GM12878 (cell line): ENCODE data around the gene PRF1. TPM values are rescaled to one million over a fixed set of nuclear protein-coding genes. Genes with fewer than 3 reads are reported as not detected.

Source experiments
- polyA plus RNA-seq, 11 experiments: library from polyadenylated mRNA; depleted of rRNA in 4 of 11; unstranded in 6 of 11; stranded (reverse) in 5 of 11; fragments of >200 nt; fragmentation: Nextera tagmentation in 4 of 11; fragmentation: Illumina TruSeq in 1 of 11; extraction: Ambion mirVana in 4 of 11; extraction: Trizol in 1 of 11; gene quantifications; 1 replicate in 1 of 11; 2 replicates in 10 of 11; pipeline versions ENCODE4 v1.2.1 to v1.2.3, GENCODE V29; 2011 to 2016; ENCODE audit warnings: inconsistent platforms in 2 of 11, missing spikeins in 2 of 11, low read depth in 1 of 11
- total RNA-seq, 4 experiments: library from RNA; depleted of rRNA in 3 of 4; stranded (reverse); fragments of >200 nt in 3 of 4; fragmentation: Illumina TruSeq in 1 of 4; extraction: Trizol in 1 of 4; gene quantifications; 2 replicates each; pipeline versions ENCODE4 v1.2.1 to v1.2.3, GENCODE V29; 2013 to 2021

PRF1 gene
- total and polyA plus RNA-seq, 10 of the 15 experiments (the other 5 are each of a cell fraction or from before 2014, with no cell fraction given): 0.84 to 15.7 (median 1.3) TPM

Other genes starting within 250 kb of the PRF1 start
- 19.4 and 24.5 TPM in 2 replicates for gene LRRC20, start 220.1 kb downstream of the PRF1 start, total RNA-seq (2014; rRNA removed)
- 10.0 and 10.2 TPM in 2 replicates for gene LRRC20, start 220.1 kb downstream of the PRF1 start, total RNA-seq (2014; rRNA removed; fragmentation: Illumina TruSeq; extraction: Trizol)
- 25.9 and 27.6 TPM in 2 replicates for gene LRRC20, start 220.1 kb downstream of the PRF1 start, total RNA-seq (2021)
- 14.9 and 28.0 TPM in 2 replicates for gene LRRC20, start 220.1 kb downstream of the PRF1 start, polyA plus RNA-seq (2011; rRNA removed)
- gene LRRC20, start 220.1 kb downstream of the PRF1 start, polyA plus RNA-seq (2014; fragmentation: Illumina TruSeq; extraction: Trizol): 13.5 and 21.5 TPM in 2 replicates
- gene LRRC20, start 220.1 kb downstream of the PRF1 start, polyA plus RNA-seq (2014; fragmentation: Nextera tagmentation; extraction: Ambion mirVana): 1 to 10 TPM; 3.5 to 6.9 TPM
- gene LRRC20, start 220.1 kb downstream of the PRF1 start, polyA plus RNA-seq (2014; rRNA removed): 23.2 and 24.4 TPM in 2 replicates
- gene LRRC20, start 220.1 kb downstream of the PRF1 start, polyA plus RNA-seq (2016; fragmentation: Nextera tagmentation; extraction: Ambion mirVana): 10 to 100 TPM; 13.3 to 15.7 TPM
- 23.2 and 25.4 TPM in 2 replicates for gene EIF4EBP2, start 198.6 kb downstream of the PRF1 start, total RNA-seq (2014; rRNA removed)
- 32.2 and 32.9 TPM in 2 replicates for gene EIF4EBP2, start 198.6 kb downstream of the PRF1 start, total RNA-seq (2014; rRNA removed; fragmentation: Illumina TruSeq; extraction: Trizol)
- gene EIF4EBP2, start 198.6 kb downstream of the PRF1 start, total RNA-seq (2021): 48.5 TPM in 2 replicates
- gene EIF4EBP2, start 198.6 kb downstream of the PRF1 start, polyA plus RNA-seq (2011; rRNA removed): 25.7 and 29.4 TPM in 2 replicates
- gene EIF4EBP2, start 198.6 kb downstream of the PRF1 start, polyA plus RNA-seq (2014; fragmentation: Illumina TruSeq; extraction: Trizol): 51.3 and 64.0 TPM in 2 replicates
- gene EIF4EBP2, start 198.6 kb downstream of the PRF1 start, polyA plus RNA-seq (2014; fragmentation: Nextera tagmentation; extraction: Ambion mirVana): 10 to 100 TPM; 14.4 to 20.4 TPM
- gene EIF4EBP2, start 198.6 kb downstream of the PRF1 start, polyA plus RNA-seq (2014; rRNA removed): 23.1 and 24.0 TPM in 2 replicates
- gene EIF4EBP2, start 198.6 kb downstream of the PRF1 start, polyA plus RNA-seq (2016; fragmentation: Nextera tagmentation; extraction: Ambion mirVana): 10 to 100 TPM; 34.4 to 35.8 TPM
- not detected in 2 replicates for gene NODAL, start 161.1 kb downstream of the PRF1 start, total RNA-seq (2014; rRNA removed)
- not detected in 2 replicates for gene NODAL, start 161.1 kb downstream of the PRF1 start, total RNA-seq (2014; rRNA removed; fragmentation: Illumina TruSeq; extraction: Trizol)
- gene NODAL, start 161.1 kb downstream of the PRF1 start, total RNA-seq (2021): 0.11 TPM in 1 of 2 replicates, not detected in the other
- not detected in 2 replicates for gene NODAL, start 161.1 kb downstream of the PRF1 start, polyA plus RNA-seq (2011; rRNA removed)
- not detected in 2 replicates for gene NODAL, start 161.1 kb downstream of the PRF1 start, polyA plus RNA-seq (2014; fragmentation: Illumina TruSeq; extraction: Trizol)
- not detected for gene NODAL, start 161.1 kb downstream of the PRF1 start, polyA plus RNA-seq (2014; fragmentation: Nextera tagmentation; extraction: Ambion mirVana)
- not detected in 2 replicates for gene NODAL, start 161.1 kb downstream of the PRF1 start, polyA plus RNA-seq (2014; rRNA removed)
- gene NODAL, start 161.1 kb downstream of the PRF1 start, polyA plus RNA-seq (2016; fragmentation: Nextera tagmentation; extraction: Ambion mirVana): not detected
- 19.0 and 20.4 TPM in 2 replicates for gene PALD1, start 124.0 kb downstream of the PRF1 start, total RNA-seq (2014; rRNA removed)
- gene PALD1, start 124.0 kb downstream of the PRF1 start, total RNA-seq (2014; rRNA removed; fragmentation: Illumina TruSeq; extraction: Trizol): 6.7 and 7.7 TPM in 2 replicates
- gene PALD1, start 124.0 kb downstream of the PRF1 start, total RNA-seq (2021): 20.7 and 20.9 TPM in 2 replicates
- gene PALD1, start 124.0 kb downstream of the PRF1 start, polyA plus RNA-seq (2011; rRNA removed): 5.4 and 7.7 TPM in 2 replicates
- 4.0 and 7.2 TPM in 2 replicates for gene PALD1, start 124.0 kb downstream of the PRF1 start, polyA plus RNA-seq (2014; fragmentation: Illumina TruSeq; extraction: Trizol)
- 1 to 10 TPM in 1 of 2 experiments, under 1 TPM in 1; 0.43 to 1.2 TPM for gene PALD1, start 124.0 kb downstream of the PRF1 start, polyA plus RNA-seq (2014; fragmentation: Nextera tagmentation; extraction: Ambion mirVana)
- 14.8 and 15.4 TPM in 2 replicates for gene PALD1, start 124.0 kb downstream of the PRF1 start, polyA plus RNA-seq (2014; rRNA removed)
- gene PALD1, start 124.0 kb downstream of the PRF1 start, polyA plus RNA-seq (2016; fragmentation: Nextera tagmentation; extraction: Ambion mirVana): 10 to 100 TPM; 10.3 to 11.0 TPM
- not detected in 2 replicates for gene ADAMTS14, start 69.8 kb upstream of the PRF1 start, total RNA-seq (2014; rRNA removed)
- not detected in 2 replicates for gene ADAMTS14, start 69.8 kb upstream of the PRF1 start, total RNA-seq (2014; rRNA removed; fragmentation: Illumina TruSeq; extraction: Trizol)
- gene ADAMTS14, start 69.8 kb upstream of the PRF1 start, total RNA-seq (2021): not detected in 2 replicates
- 0.01 and 0.03 TPM in 2 replicates for gene ADAMTS14, start 69.8 kb upstream of the PRF1 start, polyA plus RNA-seq (2011; rRNA removed)
- gene ADAMTS14, start 69.8 kb upstream of the PRF1 start, polyA plus RNA-seq (2014; fragmentation: Illumina TruSeq; extraction: Trizol): not detected in 2 replicates
- gene ADAMTS14, start 69.8 kb upstream of the PRF1 start, polyA plus RNA-seq (2014; fragmentation: Nextera tagmentation; extraction: Ambion mirVana): not detected
- gene ADAMTS14, start 69.8 kb upstream of the PRF1 start, polyA plus RNA-seq (2014; rRNA removed): 0.03 and 0.05 TPM in 2 replicates
- gene ADAMTS14, start 69.8 kb upstream of the PRF1 start, polyA plus RNA-seq (2016; fragmentation: Nextera tagmentation; extraction: Ambion mirVana): not detected
- gene TBATA, start 182.6 kb upstream of the PRF1 start, total RNA-seq (2014; rRNA removed): not detected in 2 replicates
- gene TBATA, start 182.6 kb upstream of the PRF1 start, total RNA-seq (2014; rRNA removed; fragmentation: Illumina TruSeq; extraction: Trizol): not detected in 2 replicates
- not detected in 2 replicates for gene TBATA, start 182.6 kb upstream of the PRF1 start, total RNA-seq (2021)
- not detected in 2 replicates for gene TBATA, start 182.6 kb upstream of the PRF1 start, polyA plus RNA-seq (2011; rRNA removed)
- gene TBATA, start 182.6 kb upstream of the PRF1 start, polyA plus RNA-seq (2014; fragmentation: Illumina TruSeq; extraction: Trizol): not detected in 2 replicates
- gene TBATA, start 182.6 kb upstream of the PRF1 start, polyA plus RNA-seq (2014; fragmentation: Nextera tagmentation; extraction: Ambion mirVana): not detected
- not detected in 2 replicates for gene TBATA, start 182.6 kb upstream of the PRF1 start, polyA plus RNA-seq (2014; rRNA removed)
- not detected for gene TBATA, start 182.6 kb upstream of the PRF1 start, polyA plus RNA-seq (2016; fragmentation: Nextera tagmentation; extraction: Ambion mirVana)
- gene SGPL1, start 213.2 kb upstream of the PRF1 start, total RNA-seq (2014; rRNA removed): 13.6 and 15.3 TPM in 2 replicates
- gene SGPL1, start 213.2 kb upstream of the PRF1 start, total RNA-seq (2014; rRNA removed; fragmentation: Illumina TruSeq; extraction: Trizol): 13.6 and 14.5 TPM in 2 replicates
- 16.8 and 20.7 TPM in 2 replicates for gene SGPL1, start 213.2 kb upstream of the PRF1 start, total RNA-seq (2021)
- 16.6 and 18.2 TPM in 2 replicates for gene SGPL1, start 213.2 kb upstream of the PRF1 start, polyA plus RNA-seq (2011; rRNA removed)
- 10.6 and 10.7 TPM in 2 replicates for gene SGPL1, start 213.2 kb upstream of the PRF1 start, polyA plus RNA-seq (2014; fragmentation: Illumina TruSeq; extraction: Trizol)
- gene SGPL1, start 213.2 kb upstream of the PRF1 start, polyA plus RNA-seq (2014; fragmentation: Nextera tagmentation; extraction: Ambion mirVana): 10 to 100 TPM in 1 of 2 experiments, 1 to 10 TPM in 1; 4.9 to 10.3 TPM
- 8.5 and 13.7 TPM in 2 replicates for gene SGPL1, start 213.2 kb upstream of the PRF1 start, polyA plus RNA-seq (2014; rRNA removed)
- gene SGPL1, start 213.2 kb upstream of the PRF1 start, polyA plus RNA-seq (2016; fragmentation: Nextera tagmentation; extraction: Ambion mirVana): 10 to 100 TPM; 10.6 TPM